HCT116 (cell line): Measurements from ENCODE around the gene IL3. TPM values are rescaled to one million over a fixed set of nuclear protein-coding genes. Genes with fewer than 3 reads are reported as not detected.

Experiments
- ATAC-seq: fragments of 200-7000 bp; cut with Tn5 transposase; 2 replicates; pipeline ENCODE4 v1.9.1; 2020; ENCODE audit warnings: mild to moderate bottlenecking, moderate library complexity
- BruUV-seq: library from RNA; stranded (reverse); fragments of 400-500 nt; replicated peaks from 2 replicates; lab custom pipeline; 2021; lab: Mats Ljungman, UMichigan
- CTCF ChIA-PET: fragments of 300-600 bp; sonication (Branson Sonifier 250); formaldehyde crosslinking; loops from one replicate; lab custom pipeline; 2021; ENCODE audit warnings: antibody characterized with exemption; lab: Charles Lee
- POLR2A ChIA-PET: fragments of 300-600, 350-600 bp; sonication (Branson Sonifier 250); formaldehyde crosslinking; loops from one replicate; lab custom pipeline; 2021; ENCODE audit warnings: antibody characterized with exemption; lab: Charles Lee
- RAD21 ChIA-PET, 2 experiments: fragments of 300-600 bp; sonication (Branson Sonifier 250); formaldehyde crosslinking; loops; one replicate each; lab custom pipeline; 2023; ENCODE audit warnings: low total read pairs in 2 of 2; ENCODE audit not compliant: uncharacterized antibody in 2 of 2, unreplicated experiment in 2 of 2, low non-redundant PET in 1 of 2; lab: Charles Lee
- DNase-seq: peaks from one replicate; pipeline ENCODE4 v3.0.0-alpha.2; 2010; ENCODE audit warnings: low read depth, low spot score
- H2AFZ ChIP-seq: fragments of 200-600 bp; shearing (Covaris generic), sonication (generic); 2 replicates; pipeline ENCODE4 v1.6.1; 2017; ENCODE audit warnings: low read depth, mixed run types, mixed read lengths, antibody characterized with exemption, low read length; ENCODE audit not compliant: poor library complexity, severe bottlenecking
- H3K27ac ChIP-seq: 2 replicates; pipeline ENCODE4 v1.5.1; 2012; ENCODE audit warnings: low read depth, low read length
- H3K27me3 ChIP-seq: fragments of 200-600 bp; sonication (generic); 2 replicates; pipeline ENCODE4 v1.6.1; 2016; ENCODE audit warnings: mixed run types, low read length, mixed read lengths; ENCODE audit not compliant: insufficient read depth
- H3K36me3 ChIP-seq, 2 experiments: fragments of 200-500 bp in 1 of 2; fragments of 200-600 bp in 1 of 2; sonication (Bioruptor generic) in 1 of 2; sonication (generic) in 1 of 2; 2 replicates each; pipeline versions ENCODE4 v1.5.1 to v1.6.1; 2014 to 2016; ENCODE audit warnings: low read length in 2 of 2, inconsistent platforms in 1 of 2, mixed read lengths in 1 of 2, mixed run types in 1 of 2; ENCODE audit not compliant: insufficient read depth in 2 of 2, control insufficient read depth in 1 of 2
- H3K4me1 ChIP-seq, 2 experiments: fragments of 200-600 bp in 1 of 2; sonication (generic) in 1 of 2; 2 replicates each; pipeline versions ENCODE4 v1.5.1 to v1.6.1; 2012 to 2017; ENCODE audit warnings: low read length in 2 of 2, inconsistent platforms in 1 of 2, mild to moderate bottlenecking in 1 of 2, mixed read lengths in 1 of 2, mixed run types in 1 of 2, moderate library complexity in 1 of 2; ENCODE audit not compliant: insufficient read depth in 2 of 2, control insufficient read depth in 1 of 2
- H3K4me2 ChIP-seq: fragments of 200-600 bp; sonication (generic); 2 replicates; pipeline ENCODE4 v1.6.1; 2017; ENCODE audit warnings: mixed run types, low read length, mixed read lengths
- H3K4me3 ChIP-seq, 2 experiments: fragments of 200-600 bp in 1 of 2; sonication (generic) in 1 of 2; replicated peaks in 1 of 2; 2 replicates each; pipeline ENCODE4 v1.5.1; 2011 to 2016; ENCODE audit warnings: low read length in 2 of 2, control low read depth in 1 of 2, low read depth in 1 of 2, mild to moderate bottlenecking in 1 of 2, mixed read lengths in 1 of 2, mixed run types in 1 of 2
- H3K79me2 ChIP-seq: fragments of 200-600 bp; sonication (generic); 2 replicates; pipeline ENCODE4 v1.6.1; 2017; ENCODE audit warnings: mild to moderate bottlenecking, mixed run types, low read length, moderate library complexity, mixed read lengths; ENCODE audit not compliant: insufficient read depth
- H3K9ac ChIP-seq: fragments of 200-600 bp; sonication (generic); 2 replicates; pipeline ENCODE4 v1.6.1; 2016; ENCODE audit warnings: low read length, mixed read lengths
- H3K9me2 ChIP-seq: fragments of 200-600 bp; sonication (generic), shearing (Covaris generic); 2 replicates; pipeline ENCODE4 v1.6.1; 2017; ENCODE audit warnings: mixed run types, mild to moderate bottlenecking, moderate library complexity; ENCODE audit not compliant: insufficient read depth
- H3K9me3 ChIP-seq, 2 experiments: fragments of 200-500 bp in 1 of 2; fragments of 200-600 bp in 1 of 2; sonication (Bioruptor generic) in 1 of 2; sonication (generic) in 1 of 2; 2 replicates each; pipeline ENCODE4 v1.6.1; 2014 to 2017; ENCODE audit warnings: low read length in 2 of 2, mixed read lengths in 2 of 2, inconsistent platforms in 1 of 2, low read depth in 1 of 2, mild to moderate bottlenecking in 1 of 2, mixed run types in 1 of 2, moderate library complexity in 1 of 2; ENCODE audit not compliant: control insufficient read depth in 1 of 2, insufficient read depth in 1 of 2
- H4K20me1 ChIP-seq: fragments of 200-600 bp; sonication (generic), shearing (Covaris generic); 2 replicates; pipeline ENCODE4 v1.6.1; 2017; ENCODE audit warnings: mixed run types, mild to moderate bottlenecking, moderate library complexity; ENCODE audit not compliant: insufficient read depth
- ATF3 ChIP-seq: IDR thresholded peaks from 2 replicates; pipeline ENCODE4 v1.6.1; 2012
- CTCF ChIP-seq, 3 experiments: fragments of 200-600 bp in 1 of 3; sonication (generic) in 1 of 3; IDR thresholded peaks in 2 of 3; conservative IDR thresholded peaks in 1 of 3; 2 replicates each; pipeline ENCODE4 v1.5.1; 2012 to 2017; ENCODE audit warnings: low read depth in 2 of 3, low read length in 2 of 3, antibody characterized with exemption in 1 of 3, borderline replicate concordance in 1 of 3, control low read depth in 1 of 3, mild to moderate bottlenecking in 1 of 3, mixed read lengths in 1 of 3, mixed run types in 1 of 3, moderate library complexity in 1 of 3; ENCODE audit not compliant: insufficient read depth in 1 of 3
- EZH2phosphoT487 ChIP-seq: fragments of 200-600 bp; IDR thresholded peaks from 2 replicates; pipeline ENCODE4 v1.6.1; 2018; ENCODE audit warnings: antibody characterized with exemption, borderline replicate concordance
- FOSL1 ChIP-seq: IDR thresholded peaks from 2 replicates; pipeline ENCODE4 v1.6.1; 2012; ENCODE audit warnings: low read depth
- JUND ChIP-seq: IDR thresholded peaks from 2 replicates; pipeline ENCODE4 v1.6.1; 2012
- SIN3A ChIP-seq: IDR thresholded peaks from 2 replicates; pipeline ENCODE4 v1.6.1; 2012; ENCODE audit warnings: low read depth
- SP1 ChIP-seq: IDR thresholded peaks from 2 replicates; pipeline ENCODE4 v1.6.1; 2012; ENCODE audit warnings: low read depth
- TCF7L2 ChIP-seq: IDR thresholded peaks from 2 replicates; pipeline ENCODE4 v1.7.0; 2011; ENCODE audit warnings: borderline replicate concordance, inconsistent platforms; ENCODE audit not compliant: insufficient read depth, insufficient read length; ENCODE audit errors: extremely low read depth
- ZBTB33 ChIP-seq: IDR thresholded peaks from 2 replicates; pipeline ENCODE4 v1.6.1; 2011; ENCODE audit warnings: mild to moderate bottlenecking, low read length, moderate library complexity; ENCODE audit not compliant: insufficient replicate concordance; ENCODE audit errors: extremely low read depth
- ZFX ChIP-seq: fragments of 450-650 bp; IDR thresholded peaks from 2 replicates; pipeline ENCODE4 v1.6.1; 2017
- intact Hi-C: fragments of 100-400 bp; cut with micrococcal nuclease; formaldehyde crosslinking; loops from 2 replicates; pipeline ENCODE4 v1.10.0; 2022
- total RNA-seq: library from RNA; stranded (reverse); gene quantifications from one replicate; pipeline ENCODE4 v1.2.1, GENCODE V29; 2021; ENCODE audit not compliant: unreplicated experiment

The IL3 gene
- total RNA-seq, 1 experiment from 2014 or later = not detected

- no peaks in the 10 kb centered on the region for H4K20me1 ChIP-seq
- no peak for DNase-seq
- intact Hi-C loops = no loop called here
- no peak overlapping the region for H3K4me2 ChIP-seq
- peaks cover 18% of the 10 kb centered on the region; the same call in 1 of the 2 replicates for H3K27me3 ChIP-seq
- BruUV-seq = no TSS peak
- no peak overlapping the region for H3K9ac ChIP-seq
- no peaks in the 10 kb centered on the region for H3K79me2 ChIP-seq
- RAD21 ChIA-PET = no interaction called here
- POLR2A ChIA-PET = no interaction called here
- no peak overlapping the region for H3K4me3 ChIP-seq
- H3K36me3 ChIP-seq = no peaks in the 10 kb centered on the region
- CTCF ChIA-PET = no interaction called here
- H2AFZ ChIP-seq = no peak overlapping the region
- H3K4me1 ChIP-seq = no peaks in the 10 kb centered on the region
- no peaks in the 10 kb centered on the region for H3K9me2 ChIP-seq
- ATAC-seq = no peak
- H3K9me3 ChIP-seq = no peaks in the 10 kb centered on the region
- no peak for TF ChIP-seq TCF7L2
- no peak for TF ChIP-seq ZFX
- no peak for TF ChIP-seq SIN3A
- no peak for TF ChIP-seq ATF3
- TF ChIP-seq JUND = no peak
- TF ChIP-seq EZH2phosphoT487 = no peak
- no peak for TF ChIP-seq FOSL1
- TF ChIP-seq ZBTB33 = no peak
- no peak for TF ChIP-seq SP1
- TF ChIP-seq CTCF (IDR thresholded peaks at IDR 0.05 in 2 of 3, conservative IDR thresholded peaks at IDR 0.05 in 1 of 3; ENCODE audit: borderline replicate concordance in 1 of 3, insufficient read depth in 1 of 3, low read depth in 2 of 3, low read length in 2 of 3) = no peak
- H3K27ac ChIP-seq = no peak overlapping the region
These were observed 40.4 kb upstream of the IL3 start for GRCh38 chr5:132019857-132020555.
